ENCODE measurements around the gene ACE2.
"Not testable (repeated sequence)": the region's sequence is repeated elsewhere in the genome, so short reads cannot be mapped to it uniquely, and the experiment has no call there.

The ACE2 gene

DNA sequence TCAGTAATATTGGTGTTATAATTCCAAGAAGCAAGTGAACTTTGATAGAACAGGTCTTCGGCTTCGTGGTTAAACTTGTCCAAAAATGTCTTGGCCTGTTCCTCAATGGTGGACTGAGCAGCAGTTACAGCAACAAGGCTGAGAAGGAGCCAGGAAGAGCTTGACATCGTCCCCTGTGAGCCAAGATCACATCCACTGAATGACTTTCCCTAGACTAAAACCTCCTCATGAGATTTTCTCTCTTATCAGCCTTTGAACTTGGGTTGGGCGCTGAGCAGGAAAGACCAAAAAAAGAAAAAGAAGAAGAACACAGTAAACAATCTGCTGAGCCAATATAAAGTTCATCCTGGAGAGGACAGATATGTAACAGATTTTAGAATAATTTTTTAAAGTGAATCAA, at the start of gene ACE2:
TSS of gene ACE2 (minus strand) at position 216 of the 400 bp plus-strand sequence. CDS start at position 167, 49 bp downstream.
- no peak for DNase-seq (ENCODE audit: low read depth)

DNA sequence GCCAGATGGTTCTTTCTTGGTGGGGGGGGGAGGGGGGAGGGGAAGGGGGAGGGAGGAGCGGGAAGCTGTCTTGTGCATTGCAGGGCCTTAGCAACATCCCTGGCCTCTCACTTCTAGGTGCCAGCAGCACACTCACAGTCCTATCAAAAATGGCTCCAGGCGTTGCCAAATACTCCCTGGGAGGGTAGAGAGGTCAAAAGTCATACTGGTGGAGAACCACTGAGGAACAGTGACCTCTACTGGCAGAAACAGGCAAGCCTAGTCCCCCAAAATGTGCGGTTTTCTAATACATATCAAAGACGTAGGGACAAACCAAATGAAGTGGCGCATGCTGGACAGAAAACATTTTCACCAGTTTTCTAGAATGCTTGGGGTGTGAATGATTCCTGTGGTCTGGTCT, 46.8 kb upstream of the ACE2 start:
- H3K4me3 ChIP-seq (ENCODE audit: low read depth, low read length); DNase-seq (ENCODE audit: low read depth): not testable (repeated sequence)

More for the DNA sequence above, at the start of gene ACE2:
- no peak within 1 kb of the TSS for H3K4me3 ChIP-seq (ENCODE audit: low read depth, low read length)

DNA sequence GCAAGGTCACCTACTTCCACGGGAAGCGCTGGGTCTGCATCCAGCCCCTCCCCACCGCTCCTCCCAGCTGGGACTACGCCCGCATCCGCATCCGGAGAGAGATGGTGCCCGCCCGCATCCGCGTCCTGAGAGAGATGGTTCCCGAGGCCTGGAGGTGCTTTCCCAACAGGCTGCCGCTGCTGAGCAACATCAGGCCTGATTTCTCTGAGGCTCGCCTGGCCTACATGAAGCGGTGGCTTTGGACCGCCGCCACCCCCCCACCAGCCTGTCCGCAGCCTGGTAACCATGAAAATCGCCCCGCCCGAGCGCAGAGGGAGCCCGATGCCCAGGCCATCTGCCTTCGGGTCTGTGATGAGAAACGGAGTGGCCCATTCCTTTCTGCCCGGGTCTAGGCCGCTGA, 45.8 kb upstream of the ACE2 start:
- DNase-seq (ENCODE audit: low read depth): no peak
- no peak overlapping the region for H3K4me3 ChIP-seq (ENCODE audit: low read depth, low read length)

DNA sequence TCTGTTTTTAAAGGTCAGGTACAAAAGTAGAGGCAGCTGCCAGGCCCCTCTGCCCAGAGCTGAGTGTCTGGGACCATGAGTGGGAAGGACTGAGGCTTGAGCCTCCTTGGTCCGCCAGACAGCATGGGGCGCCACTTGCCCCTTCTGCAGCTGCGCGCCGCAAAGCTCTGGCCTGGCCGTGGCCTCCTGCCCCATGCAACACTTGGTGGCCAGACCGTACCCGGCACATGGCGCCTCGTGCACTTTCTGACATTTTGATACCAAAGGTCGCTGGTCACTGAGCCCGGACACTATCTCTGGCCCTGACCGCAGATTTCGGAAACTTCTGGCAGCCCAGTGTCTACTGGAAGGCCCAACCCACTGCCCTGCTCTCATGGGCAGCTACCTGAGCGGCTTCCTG, 45.3 kb upstream of the ACE2 start:
- no peak overlapping the region for H3K4me3 ChIP-seq (ENCODE audit: low read depth, low read length)
- no peak for DNase-seq (ENCODE audit: low read depth)

DNA sequence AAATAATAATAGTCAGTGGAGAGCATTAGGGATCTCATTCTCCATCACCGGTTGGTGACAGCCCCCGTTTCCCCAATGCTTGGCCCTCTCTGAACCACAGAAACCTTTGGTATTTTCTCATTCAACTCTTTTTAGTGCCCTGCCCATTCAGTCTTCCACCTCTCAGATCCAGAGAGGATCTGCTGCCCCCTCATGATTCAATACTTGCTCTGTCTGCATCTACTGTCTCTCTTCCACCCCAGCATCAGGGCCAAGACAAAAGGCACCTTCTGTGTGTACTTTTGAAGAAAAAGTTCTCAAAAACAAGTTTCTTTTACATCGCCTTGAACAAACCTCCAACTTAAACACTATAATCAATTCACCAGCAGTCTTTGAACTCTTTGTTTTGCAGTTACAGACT, 44.5 kb upstream of the ACE2 start:
- no peak for DNase-seq (ENCODE audit: low read depth)

DNA sequence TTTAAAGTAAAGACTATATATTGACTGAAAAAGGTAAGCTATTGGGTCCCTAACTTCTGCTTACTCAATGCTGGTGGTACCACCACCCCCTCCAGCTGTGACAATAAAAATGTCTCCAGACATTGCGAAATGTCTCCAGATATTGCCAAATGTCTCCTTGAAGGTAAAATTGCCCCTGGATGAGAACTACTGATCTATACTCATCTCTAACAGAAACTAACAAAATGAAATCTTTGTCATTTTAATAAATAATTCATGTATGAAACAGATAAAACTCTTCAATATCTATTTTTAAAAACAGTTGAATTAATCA, 43.8 kb upstream of the ACE2 start:
- H3K4me3 ChIP-seq (ENCODE audit: low read depth, low read length): no peak overlapping the region
- DNase-seq (ENCODE audit: low read depth): no peak

More for the DNA sequence above, 44.5 kb upstream of the ACE2 start:
- H3K4me3 ChIP-seq (ENCODE audit: low read depth, low read length): no peak overlapping the region

DNA sequence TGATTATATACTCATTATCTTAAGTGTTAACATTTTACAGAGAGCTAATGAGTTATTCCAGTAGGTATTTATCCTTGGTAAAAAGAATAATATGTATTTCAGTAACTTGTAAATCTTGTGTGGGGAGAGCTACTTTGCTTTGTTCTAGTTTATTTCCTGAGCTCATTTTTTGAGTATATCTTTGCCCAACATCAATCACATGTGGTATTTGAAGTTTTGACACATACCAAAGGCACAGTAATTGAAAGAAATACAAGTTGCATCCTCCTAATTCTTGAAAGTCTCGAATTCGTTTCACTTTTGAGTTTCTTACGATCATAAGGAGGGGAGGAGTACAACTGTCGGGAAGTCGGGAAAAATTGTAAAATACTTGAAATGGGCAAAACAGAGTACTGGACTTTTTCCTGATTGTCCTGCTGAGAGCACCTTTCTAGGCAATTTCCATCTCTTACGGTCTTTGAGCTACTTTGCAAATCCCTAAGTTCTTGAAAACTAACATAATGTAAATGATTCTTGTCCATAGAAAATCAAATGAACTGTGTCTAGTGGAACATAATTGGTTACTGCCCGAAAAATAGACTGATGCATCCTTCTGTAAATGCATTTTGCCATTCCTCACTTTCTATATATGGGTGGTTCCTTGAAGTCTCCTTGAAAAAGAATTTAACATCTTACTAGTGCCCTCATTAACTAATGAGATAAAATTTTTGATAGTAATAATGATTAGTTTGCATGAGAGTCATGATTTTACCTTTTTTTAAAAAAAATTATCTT, 43.2 kb upstream of the ACE2 start:
- no peak overlapping the region for H3K4me3 ChIP-seq (ENCODE audit: low read depth, low read length)
- no peak for DNase-seq (ENCODE audit: low read depth)

DNA sequence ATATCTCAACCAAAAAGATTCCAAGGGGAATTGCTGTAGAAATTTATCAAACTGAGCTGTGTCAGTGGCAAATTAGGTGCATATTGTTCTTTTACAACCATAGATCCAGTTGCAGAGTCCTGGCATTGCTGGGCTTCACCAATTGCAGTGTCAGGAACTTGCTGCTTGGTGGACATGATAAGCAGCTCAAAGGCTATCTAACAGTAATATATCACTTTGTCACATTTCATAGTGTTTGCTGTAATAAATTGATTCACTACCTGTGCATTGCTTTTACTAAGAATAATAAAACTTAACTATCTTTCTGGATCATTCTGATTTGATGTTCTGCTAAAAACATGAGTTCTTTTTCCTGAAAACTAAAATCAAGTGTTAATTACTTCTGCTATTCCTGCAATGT, 30.9 kb upstream of the ACE2 start:
- DNase-seq (ENCODE audit: low read depth): no peak

DNA sequence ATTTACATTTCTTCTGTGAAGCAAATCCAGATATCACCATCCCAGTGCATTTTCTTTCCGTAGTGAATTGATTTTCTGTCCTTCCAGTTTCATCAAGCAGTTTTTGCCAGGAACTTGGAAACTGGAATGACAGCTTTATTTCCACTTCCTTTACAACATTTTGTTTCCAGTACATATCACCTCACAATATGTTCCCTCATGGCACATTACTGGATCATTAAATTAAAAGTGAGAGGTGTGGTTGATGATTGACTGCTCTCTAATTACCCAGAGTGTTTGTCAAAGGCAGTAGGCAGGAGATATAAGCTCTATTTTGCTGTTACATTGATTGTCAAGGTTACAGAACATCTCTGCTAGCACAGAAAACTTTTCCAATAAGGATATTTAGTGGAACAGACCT, 22.3 kb upstream of the ACE2 start:
- H3K4me3 ChIP-seq (ENCODE audit: low read depth, low read length): no peak overlapping the region
- no peak for DNase-seq (ENCODE audit: low read depth)

More for the DNA sequence above, 30.9 kb upstream of the ACE2 start:
- H3K4me3 ChIP-seq (ENCODE audit: low read depth, low read length): no peak overlapping the region

DNA sequence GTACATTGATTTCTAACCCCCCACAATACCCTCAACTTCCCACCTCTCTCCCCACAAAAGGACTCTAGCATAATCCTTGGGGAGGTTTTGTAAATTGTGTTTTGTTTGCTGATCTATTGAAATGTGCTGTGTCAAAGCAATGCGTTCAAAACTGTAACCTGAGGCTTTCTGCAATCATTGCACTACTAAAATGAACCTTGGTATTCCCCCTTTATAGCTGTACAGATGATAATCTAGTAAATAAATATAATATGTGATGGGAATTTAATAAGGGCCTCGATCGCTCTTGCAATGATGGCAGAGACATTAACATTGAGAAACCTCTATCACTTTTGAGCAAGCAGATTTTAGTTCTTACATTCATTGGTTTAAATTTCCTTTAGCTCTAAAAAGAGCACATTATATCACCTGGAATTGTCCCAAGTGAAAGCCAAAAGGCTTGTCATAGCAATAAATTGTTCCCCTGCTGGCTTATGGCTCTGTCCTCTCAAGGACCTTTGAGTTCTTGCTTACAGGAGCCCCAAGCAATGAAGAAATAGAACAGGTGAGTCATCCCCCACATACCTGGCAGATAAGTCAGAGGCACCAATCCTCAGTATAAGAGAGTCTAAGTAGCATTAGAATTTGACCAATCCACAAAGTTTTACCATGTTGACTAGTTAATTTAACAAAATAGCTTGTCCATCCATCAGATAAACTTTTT, 18.4 kb upstream of the ACE2 start:
- DNase-seq (ENCODE audit: low read depth): peak; percentile 4
- H3K4me3 ChIP-seq (ENCODE audit: low read depth, low read length): no peak overlapping the region

DNA sequence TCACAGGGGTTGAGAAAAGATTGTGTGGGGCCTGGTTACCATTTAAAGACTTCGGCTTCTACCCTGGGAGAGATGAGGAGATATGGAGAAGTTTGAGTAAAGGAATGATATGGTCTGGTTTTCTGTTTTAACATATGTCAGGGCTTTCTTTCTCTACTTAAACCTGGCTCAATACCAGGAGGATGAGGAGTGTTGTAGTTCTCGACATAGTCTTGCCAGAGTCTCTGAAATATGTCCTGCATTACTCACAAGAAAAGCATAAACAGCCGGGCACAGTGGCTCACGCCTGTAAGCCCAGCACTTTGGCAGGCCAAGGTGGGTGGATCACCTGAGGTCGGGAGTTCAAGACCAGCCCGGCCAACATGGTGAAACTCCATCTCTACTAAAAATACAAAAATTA, 16.4 kb upstream of the ACE2 start:
- DNase-seq (ENCODE audit: low read depth): peak; percentile 4
- no peak overlapping the region for H3K4me3 ChIP-seq (ENCODE audit: low read depth, low read length)

DNA sequence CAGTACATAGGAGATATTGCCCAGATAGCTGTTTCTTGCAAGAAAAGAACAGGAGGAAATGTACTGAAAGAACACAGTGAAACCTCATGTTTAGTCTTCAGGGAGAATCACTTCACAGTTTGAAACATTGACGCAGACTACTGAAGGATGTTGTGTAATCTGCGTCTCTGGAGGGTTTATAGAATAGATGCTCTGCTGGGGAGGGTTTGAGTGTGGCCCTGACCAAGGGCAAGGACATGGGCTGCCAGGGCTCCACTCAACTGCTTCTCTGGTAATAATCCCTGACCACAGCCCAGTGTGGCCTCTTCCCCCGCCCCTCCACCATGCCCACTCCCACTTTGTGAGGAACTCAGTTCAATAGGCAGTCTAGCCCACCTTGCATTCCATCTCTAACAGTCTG, 15.8 kb upstream of the ACE2 start:
- peak; percentile 24 for DNase-seq (ENCODE audit: low read depth)
- no peak overlapping the region for H3K4me3 ChIP-seq (ENCODE audit: low read depth, low read length)

DNA sequence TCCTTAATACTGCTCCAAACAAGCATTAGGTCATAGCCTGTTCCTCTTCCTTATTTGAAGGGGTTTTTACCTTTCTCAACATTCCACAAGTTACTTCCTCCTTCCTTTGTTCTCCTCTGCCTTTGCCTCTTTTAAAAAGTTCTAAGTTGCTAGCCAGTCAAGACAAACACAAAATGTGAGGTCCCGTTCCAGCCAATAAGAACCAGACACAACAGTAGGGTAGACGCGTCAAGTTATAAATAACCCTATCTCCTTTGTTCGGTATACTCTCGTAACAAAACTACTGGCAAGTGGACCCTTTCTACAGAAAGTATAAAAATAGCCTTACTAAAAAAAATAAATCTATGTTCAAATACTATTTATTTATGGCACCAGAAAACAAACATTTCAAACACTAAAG, 6.3 kb upstream of the ACE2 start:
- no peak overlapping the region for H3K4me3 ChIP-seq (ENCODE audit: low read depth, low read length)
- DNase-seq (ENCODE audit: low read depth): no peak

DNA sequence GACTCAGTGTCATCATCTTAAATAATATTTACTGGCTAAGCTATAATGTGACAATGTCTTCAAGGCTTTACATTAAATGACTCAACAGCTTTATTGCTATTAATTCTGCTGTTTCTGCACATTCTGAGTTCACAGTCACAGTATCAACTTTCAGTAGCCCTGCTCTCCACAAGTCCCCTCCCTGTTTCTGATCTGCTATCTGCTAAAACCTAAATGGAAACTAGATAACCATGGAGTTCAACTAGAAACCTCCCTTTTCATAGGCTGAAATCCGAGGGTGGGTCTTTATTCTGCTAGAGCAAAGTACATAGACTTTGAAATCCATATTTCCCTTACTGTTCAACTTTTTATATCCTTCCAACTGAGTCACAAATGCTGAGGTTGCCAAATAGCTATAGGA, 5.4 kb upstream of the ACE2 start:
- no peak for DNase-seq (ENCODE audit: low read depth)
- no peak overlapping the region for H3K4me3 ChIP-seq (ENCODE audit: low read depth, low read length)

DNA sequence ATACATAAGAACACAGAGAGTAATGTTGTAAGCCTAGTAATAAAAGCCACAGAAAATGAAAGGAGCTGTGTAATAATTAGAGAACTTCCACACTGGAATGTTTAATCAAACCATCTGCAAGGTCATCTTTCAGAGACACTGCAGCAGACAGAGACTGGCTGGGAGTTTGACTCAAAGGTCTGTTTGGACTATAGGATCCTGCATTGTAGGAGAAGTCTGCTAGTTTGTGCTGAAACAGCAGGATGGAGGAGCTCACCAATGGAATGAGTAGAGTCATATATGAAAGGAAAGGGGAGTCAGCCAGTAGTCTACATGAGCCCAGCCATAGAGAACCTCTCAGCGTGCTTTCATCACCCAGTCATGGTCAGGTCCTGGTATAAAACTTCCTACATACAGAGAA, 4.5 kb upstream of the ACE2 start:
- no peak for DNase-seq (ENCODE audit: low read depth)
- H3K4me3 ChIP-seq (ENCODE audit: low read depth, low read length): no peak overlapping the region

DNA sequence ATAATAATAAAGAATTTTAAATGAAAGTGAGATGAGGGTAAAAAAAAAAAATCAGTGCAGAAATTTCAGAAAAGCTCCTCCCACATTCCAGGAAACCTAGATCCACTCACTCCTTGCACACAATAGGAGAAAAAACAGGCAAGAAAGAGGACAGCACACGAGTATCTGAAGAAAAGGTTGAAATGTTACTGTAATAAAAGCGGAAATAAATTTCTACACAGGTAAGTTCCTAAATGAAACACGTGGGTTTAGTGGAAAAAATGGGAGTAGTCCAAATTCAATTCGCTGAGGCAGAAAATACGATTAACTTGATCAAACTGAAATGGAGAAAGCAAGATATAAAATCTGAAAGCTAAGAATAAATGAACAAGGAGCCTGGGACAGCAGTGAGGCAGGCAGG, 2.0 kb upstream of the ACE2 start:
- no peak overlapping the region for H3K4me3 ChIP-seq (ENCODE audit: low read depth, low read length)
- no peak for DNase-seq (ENCODE audit: low read depth)

DNA sequence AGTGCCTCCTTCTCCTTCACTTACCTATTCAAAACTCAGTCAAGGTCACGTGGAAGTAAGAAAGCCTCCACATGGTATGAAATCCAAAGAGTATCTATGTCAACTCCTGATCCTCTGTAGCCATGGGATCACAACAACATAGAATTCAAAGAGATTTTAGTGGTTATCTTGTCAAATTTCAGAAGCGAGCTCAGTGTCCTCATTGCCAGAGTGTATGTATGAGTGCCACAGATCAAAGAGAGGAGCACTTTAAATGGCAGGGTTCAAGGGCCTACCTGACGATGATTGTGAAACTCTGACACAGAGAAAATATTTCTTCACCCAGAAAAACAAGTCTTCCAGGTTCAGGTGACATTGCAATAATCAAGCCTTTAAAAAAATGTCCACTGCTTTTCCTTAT, 1.2 kb upstream of the ACE2 start:
- no peak overlapping the region for H3K4me3 ChIP-seq (ENCODE audit: low read depth, low read length)
- no peak for DNase-seq (ENCODE audit: low read depth)

DNA sequence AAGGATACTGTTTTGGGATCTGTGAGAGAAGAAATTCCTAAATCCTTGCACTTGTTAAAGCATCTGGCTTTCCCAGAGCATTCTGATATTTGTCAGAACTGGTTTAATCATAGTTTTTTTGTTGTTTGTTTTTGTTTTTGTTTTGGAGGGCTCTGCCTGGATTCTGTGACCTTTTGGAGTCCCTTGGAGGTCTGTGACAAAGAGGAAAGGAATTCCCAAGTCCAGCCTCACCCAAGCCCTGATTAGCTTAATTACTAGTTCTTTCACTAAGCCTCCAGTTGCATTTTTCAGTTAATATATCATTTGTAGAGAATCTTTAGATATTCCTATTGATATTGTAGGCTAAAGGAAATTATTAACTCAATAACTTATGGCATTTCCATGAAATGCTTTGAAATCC, 711 bp downstream of the ACE2 start:
- DNase-seq (ENCODE audit: low read depth): no peak
- no peak overlapping the region for H3K4me3 ChIP-seq (ENCODE audit: low read depth, low read length)

DNA sequence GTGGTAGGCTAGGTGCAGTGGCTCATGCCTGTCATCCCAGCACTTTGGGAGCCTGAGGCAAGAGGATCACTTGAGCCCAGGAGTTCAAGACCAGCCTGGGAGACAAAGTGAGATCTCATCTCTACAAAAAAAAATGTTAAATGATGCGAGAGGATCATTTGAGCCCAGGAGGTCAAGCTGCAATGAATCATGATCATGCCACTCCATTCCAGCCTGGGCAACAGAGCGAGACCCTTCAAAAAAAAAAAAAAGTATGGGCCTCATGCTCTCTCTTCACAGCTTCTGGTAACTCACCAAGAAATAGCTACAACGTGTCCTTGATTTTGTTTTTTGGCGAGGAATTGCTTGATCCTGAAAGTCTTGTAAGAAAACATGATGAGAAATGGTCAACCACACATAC, 1.3 kb downstream of the ACE2 start:
- no peak overlapping the region for H3K4me3 ChIP-seq (ENCODE audit: low read depth, low read length)
- no peak for DNase-seq (ENCODE audit: low read depth)

DNA sequence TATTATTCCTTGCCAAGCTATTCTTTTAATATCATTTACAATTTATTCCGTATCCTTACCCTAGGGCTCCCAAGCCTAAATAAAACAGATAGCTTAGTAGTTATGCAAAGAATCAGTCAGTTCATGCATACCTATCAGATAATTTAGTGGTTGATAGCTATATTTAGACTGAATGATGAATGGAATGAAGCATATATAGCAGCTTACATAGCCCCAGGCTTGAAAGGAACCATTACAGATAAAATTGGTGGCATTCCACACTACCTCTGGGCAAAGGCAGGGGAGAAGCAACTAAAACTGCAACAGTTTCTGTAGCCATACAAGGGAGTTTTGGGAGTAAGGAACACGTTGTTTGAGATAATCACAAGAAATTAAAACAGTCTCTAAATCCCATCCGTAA, 2.7 kb downstream of the ACE2 start:
- no peak for DNase-seq (ENCODE audit: low read depth)
- no peak overlapping the region for H3K4me3 ChIP-seq (ENCODE audit: low read depth, low read length)

DNA sequence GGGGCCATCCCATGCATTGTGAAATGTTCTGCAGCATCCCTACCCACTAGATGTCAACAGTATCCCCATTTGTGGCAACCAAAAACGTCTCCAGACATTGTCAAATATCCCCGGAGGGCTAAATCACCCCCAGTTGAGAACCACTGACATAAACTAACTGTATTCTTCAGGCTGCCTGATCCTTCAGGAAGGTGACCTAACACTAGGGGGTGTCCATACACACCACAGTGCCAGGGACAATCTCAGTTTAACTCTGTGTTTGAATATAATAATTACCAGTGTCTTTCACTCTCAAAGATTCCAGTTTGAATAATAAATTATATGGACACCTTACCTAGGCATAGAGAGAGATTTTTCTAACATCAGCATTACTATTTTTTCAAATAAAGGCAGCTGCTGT, 6.4 kb downstream of the ACE2 start:
- H3K4me3 ChIP-seq (ENCODE audit: low read depth, low read length): no peak overlapping the region
- DNase-seq (ENCODE audit: low read depth): no peak

All from skeletal muscle cell (primary cell).